IMR-90 (cell line): ENCODE measurements around the gene CLMP. TPM values are rescaled to one million over a fixed set of nuclear protein-coding genes. Genes with fewer than 3 reads are reported as not detected.

Experiments
- ATAC-seq: fragments of 200-7000 bp; cut with Tn5 transposase; 2 replicates; pipeline ENCODE4 v1.9.1; 2020; ENCODE audit warnings: low read depth, mild to moderate bottlenecking, moderate library complexity
- BruUV-seq: library from RNA; stranded (reverse); fragments of 400-500 nt; replicated peaks from 2 replicates; lab custom pipeline; 2021; lab: Mats Ljungman, UMichigan
- CTCF ChIA-PET: fragments of 300-600 bp; formaldehyde crosslinking; extraction: SDS; loops from one replicate; lab custom pipeline; 2021; ENCODE audit warnings: antibody characterized with exemption; lab: Yijun Ruan, JAX
- POLR2A ChIA-PET: fragments of 300-600 bp; sonication (Branson Sonifier 250); formaldehyde crosslinking; loops from one replicate; lab custom pipeline; 2022; ENCODE audit warnings: antibody characterized with exemption; ENCODE audit not compliant: unreplicated experiment; lab: Charles Lee
- DNase-seq: peaks from one replicate; pipeline ENCODE4 v3.0.0; 2013
- H2AFZ ChIP-seq: replicated peaks from 2 replicates; pipeline ENCODE3; 2013; ENCODE audit warnings: low read length, mild to moderate bottlenecking; ENCODE audit not compliant: poor library complexity
- H2AK5ac ChIP-seq: 2 replicates; pipeline ENCODE4 v1.6.1; 2013; ENCODE audit warnings: low read depth, low read length, inconsistent platforms
- H2AK9ac ChIP-seq: replicated peaks from 2 replicates; pipeline ENCODE3; 2013; ENCODE audit warnings: mild to moderate bottlenecking, low read depth, low read length, moderate library complexity; ENCODE audit not compliant: poor library complexity
- H2BK120ac ChIP-seq: 2 replicates; pipeline ENCODE4 v1.6.1; 2013; ENCODE audit warnings: low read depth, low read length, inconsistent platforms
- H2BK15ac ChIP-seq: 3 replicates; pipeline ENCODE4 v1.6.1; 2013; ENCODE audit warnings: low read depth, low read length, inconsistent platforms
- H2BK20ac ChIP-seq: 2 replicates; pipeline ENCODE4 v1.6.1; 2013; ENCODE audit warnings: low read depth, mild to moderate bottlenecking, inconsistent platforms, low read length, moderate library complexity
- H2BK5ac ChIP-seq: 2 replicates; pipeline ENCODE4 v1.6.1; 2013; ENCODE audit warnings: mild to moderate bottlenecking, low read depth, low read length, inconsistent platforms; ENCODE audit not compliant: poor library complexity, severe bottlenecking
- H3K14ac ChIP-seq: replicated peaks from 2 replicates; pipeline ENCODE4 v1.6.1; 2013; ENCODE audit warnings: low read depth, low read length, inconsistent platforms
- H3K18ac ChIP-seq: 2 replicates; pipeline ENCODE4 v1.6.1; 2013; ENCODE audit warnings: low read depth, low read length, control low read depth
- H3K23ac ChIP-seq: 2 replicates; pipeline ENCODE4 v1.6.1; 2013; ENCODE audit warnings: low read depth, low read length, inconsistent platforms
- H3K27ac ChIP-seq: 2 replicates; pipeline ENCODE4 v1.5.1; 2013; ENCODE audit warnings: mild to moderate bottlenecking, control low read depth, low read length; ENCODE audit not compliant: insufficient read depth
- H3K27me3 ChIP-seq: 2 replicates; pipeline ENCODE4 v1.6.1; 2013; ENCODE audit warnings: low read length; ENCODE audit not compliant: control insufficient read depth, insufficient read depth
- H3K36me3 ChIP-seq: 2 replicates; pipeline ENCODE4 v1.6.1; 2013; ENCODE audit warnings: low read length, mixed read lengths; ENCODE audit not compliant: control insufficient read depth, insufficient read depth
- H3K4ac ChIP-seq: 2 replicates; pipeline ENCODE4 v1.6.1; 2013; ENCODE audit warnings: low read depth, low read length, inconsistent platforms
- H3K4me1 ChIP-seq: 2 replicates; pipeline ENCODE4 v1.6.1; 2013; ENCODE audit warnings: low read length, mixed read lengths; ENCODE audit not compliant: control insufficient read depth, insufficient read depth
- H3K4me2 ChIP-seq: 2 replicates; pipeline ENCODE4 v1.6.1; 2013; ENCODE audit warnings: low read depth, mild to moderate bottlenecking, control low read depth, low read length, moderate library complexity
- H3K4me3 ChIP-seq: 2 replicates; pipeline ENCODE4 v1.5.1; 2013; ENCODE audit warnings: low read depth, mild to moderate bottlenecking, control low read depth, low read length, moderate library complexity; ENCODE audit not compliant: insufficient read depth
- H3K56ac ChIP-seq: 2 replicates; pipeline ENCODE4 v1.6.1; 2013; ENCODE audit warnings: low read length, inconsistent platforms; ENCODE audit not compliant: insufficient read depth; ENCODE audit errors: extremely low read depth
- H3K79me1 ChIP-seq, 2 experiments: 2 replicates each; pipeline ENCODE4 v1.6.1; 2013; ENCODE audit warnings: low read length in 2 of 2, inconsistent platforms in 1 of 2, low read depth in 1 of 2
- H3K9ac ChIP-seq: 2 replicates; pipeline ENCODE4 v1.6.1; 2013; ENCODE audit warnings: low read depth, low read length, control low read depth
- H3K9me1 ChIP-seq: 2 replicates; pipeline ENCODE4 v1.6.1; 2013; ENCODE audit warnings: low read length, inconsistent platforms; ENCODE audit not compliant: insufficient read depth
- H3K9me3 ChIP-seq: 2 replicates; pipeline ENCODE4 v1.6.1; 2013; ENCODE audit warnings: low read length; ENCODE audit not compliant: control insufficient read depth, insufficient read depth
- H4K20me1 ChIP-seq: 2 replicates; pipeline ENCODE4 v1.6.1; 2013; ENCODE audit warnings: low read length, inconsistent platforms; ENCODE audit not compliant: insufficient read depth
- H4K5ac ChIP-seq: 2 replicates; pipeline ENCODE4 v1.6.1; 2013; ENCODE audit warnings: mild to moderate bottlenecking, low read depth, low read length, control low read depth
- H4K8ac ChIP-seq, 2 experiments: 2 replicates each; pipeline ENCODE4 v1.6.1; 2013; ENCODE audit warnings: low read depth in 2 of 2, low read length in 2 of 2, control low read depth in 1 of 2, inconsistent platforms in 1 of 2
- H4K91ac ChIP-seq: 2 replicates; pipeline ENCODE4 v1.6.1; 2013; ENCODE audit warnings: low read depth, low read length, inconsistent platforms; ENCODE audit not compliant: insufficient read depth
- BHLHE40 ChIP-seq: fragments of 150-350 bp; IDR thresholded peaks from 2 replicates; pipeline ENCODE4 v1.6.1; 2016; ENCODE audit warnings: mild to moderate bottlenecking, low read depth, low read length
- CTCF ChIP-seq: conservative IDR thresholded peaks from 2 replicates; pipeline ENCODE4 v1.5.1; 2012; ENCODE audit warnings: mild to moderate bottlenecking, low read depth, low read length, improper control_type of control experiment
- ELK1 ChIP-seq: fragments of 150-350 bp; IDR thresholded peaks from 2 replicates; pipeline ENCODE4 v1.6.1; 2016; ENCODE audit warnings: low read depth, mild to moderate bottlenecking, low read length, moderate library complexity, borderline replicate concordance
- FOS ChIP-seq: fragments of 150-350 bp; IDR thresholded peaks from 2 replicates; pipeline ENCODE4 v1.6.1; 2016; ENCODE audit warnings: low read depth, low read length
- MAFK ChIP-seq: IDR thresholded peaks from 2 replicates; pipeline ENCODE4 v1.6.1; 2012; ENCODE audit warnings: low read depth, low read length, improper control_type of control experiment
- MAZ ChIP-seq: IDR thresholded peaks from 2 replicates; pipeline ENCODE4 v1.6.1; 2012; ENCODE audit warnings: low read depth, mild to moderate bottlenecking, low read length, improper control_type of control experiment, moderate library complexity, borderline replicate concordance
- MXI1 ChIP-seq: IDR thresholded peaks from 2 replicates; pipeline ENCODE4 v1.6.1; 2012; ENCODE audit warnings: low read depth, mild to moderate bottlenecking, low read length, moderate library complexity, borderline replicate concordance
- NFE2L2 ChIP-seq: fragments of 150-350 bp; IDR thresholded peaks from 2 replicates; pipeline ENCODE4 v1.6.1; 2016; ENCODE audit warnings: low read depth, mild to moderate bottlenecking, low read length
- POLR2A ChIP-seq: IDR thresholded peaks from 2 replicates; pipeline ENCODE4 v1.6.1; 2012; ENCODE audit warnings: mild to moderate bottlenecking, low read depth, low read length
- RCOR1 ChIP-seq: IDR thresholded peaks from 2 replicates; pipeline ENCODE4 v1.6.1; 2012; ENCODE audit warnings: mild to moderate bottlenecking, low read length, improper control_type of control experiment; ENCODE audit not compliant: insufficient replicate concordance
- RFX5 ChIP-seq: IDR thresholded peaks from 2 replicates; pipeline ENCODE4 v1.8.0; 2012; ENCODE audit warnings: low read depth, mild to moderate bottlenecking, low read length, moderate library complexity
- SMC3 ChIP-seq: fragments of 150-350 bp; IDR thresholded peaks from 2 replicates; pipeline ENCODE4 v1.6.1; 2016; ENCODE audit warnings: low read depth, mild to moderate bottlenecking, antibody characterized with exemption, low read length, moderate library complexity
- WGBS, 2 experiments: methylation state at CpG; one replicate each; pipeline versions ENCODE4 v1.1.5 to v1.1.7; 2013; ENCODE audit warnings: missing lambda C conversion rate in 2 of 2; ENCODE audit not compliant: insufficient read length in 1 of 2; ENCODE audit errors: extremely low coverage in 2 of 2; 5-methylcytosine and 5-hydroxymethylcytosine counted together
- dilution Hi-C: fragments of 300-500 bp; cut with HindIII; formaldehyde crosslinking; loops from one replicate; pipeline ENCODE4 v1.14.3; 2018; ENCODE audit warnings: low sequenced_read_pairs; ENCODE audit not compliant: unreplicated experiment
- in situ Hi-C: fragments of 300-500 bp; cut with MboI; formaldehyde crosslinking; loops from 3 replicates; pipeline ENCODE4 v1.14.3; 2019; ENCODE audit warnings: low sequenced_read_pairs, inconsistent platforms, mixed read lengths
- intact Hi-C: fragments of 100-400 bp; cut with micrococcal nuclease; formaldehyde crosslinking; loops from 2 replicates; pipeline ENCODE4 v1.10.0; 2022
- polyA plus RNA-seq, 3 experiments: library from polyadenylated mRNA; depleted of rRNA; stranded (reverse); fragments of >200 nt; gene quantifications; 2 replicates each; pipeline ENCODE4 v1.2.3, GENCODE V29; 2012; ENCODE audit warnings: low replicate concordance in 1 of 3
- total RNA-seq: library from RNA; depleted of rRNA; stranded (reverse); fragments of >200 nt; gene quantifications from 2 replicates; pipeline ENCODE4 v1.2.3, GENCODE V29; 2012

CLMP gene
- total and polyA plus RNA-seq, 2 of the 4 experiments (the other 2 are of a cell fraction), result 54.7 to 95.7 TPM

- ChIA-PET CTCF (interaction anchor here (0.6 kb wide), 1 partner anchor 281 kb away, joined by 3 read pairs; no protein-coding TSS in a partner anchor), POLR2A (no interaction called here)
- Histone ChIP-seq H2AK9ac (no peak overlapping the region), H4K91ac (peak overlapping the region; percentile 32), H2BK5ac (peak overlapping the region; percentile 13), H2BK20ac (no peak overlapping the region), H3K4ac (peak overlapping the region; percentile 61), H4K20me1 (peaks cover 70% of the 10 kb centered on the region), H2BK15ac (no peak overlapping the region), H4K5ac (no peak overlapping the region), H3K9me3 (no peaks in the 10 kb centered on the region), H3K9me1 (peaks cover 45% of the 10 kb centered on the region), H2AK5ac (peak overlapping the region; percentile 73), H2BK120ac (peak overlapping the region; percentile 17; the same call in 1 of the 2 replicates), H3K36me3 (peaks cover 70% of the 10 kb centered on the region), H3K56ac (no peak overlapping the region), H3K79me1 (peaks cover 34 to 86% of the 10 kb centered on the region in 2 experiments), H3K27me3 (no peaks in the 10 kb centered on the region), H3K4me2 (no peak overlapping the region), H2AFZ (peak overlapping the region; percentile 24), H4K8ac (peak overlapping the region in 1 of 2 experiments; percentile 35; a peak in 2 of 4 replicates), H3K4me3 (no peak overlapping the region), H3K9ac (no peak overlapping the region), H3K14ac (peak overlapping the region; percentile 57), H3K4me1 (peaks cover 51% of the 10 kb centered on the region), H3K18ac (peak overlapping the region; percentile 9; the same call in 1 of the 2 replicates), H3K23ac (peak overlapping the region; percentile 61), H3K27ac (peak overlapping the region; percentile 38; the same call in 1 of the 2 replicates)
- intact Hi-C loops (no loop called here), dilution Hi-C loops (no loop called here), in situ Hi-C loops (loop anchor here (25.0 kb wide), 2 partner anchors 497 to 997 kb away; no protein-coding TSS in a partner anchor)
- ATAC-seq (no peak), DNase-seq (no peak)
- TF ChIP-seq ELK1 (no peak), CTCF (no peak), RFX5 (no peak), RCOR1 (no peak), BHLHE40 (no peak), NFE2L2 (no peak), SMC3 (no peak), MAFK (no peak), POLR2A (no peak), FOS (no peak), MAZ (no peak), MXI1 (no peak)
- no TSS peak for BruUV-seq
- 40% methylated on average over 1 of the region's 6 CpGs; no CpG with 5 or more reads in 1 of the 2 experiments for WGBS, 2 experiments
Observed at GRCh38 chr11:123184531-123184930, 10.5 kb downstream of the CLMP start.
